Uterus (tissue), 4 donors: ENCODE results near the gene FOXC2. TPM values are rescaled to one million over a fixed set of nuclear protein-coding genes. Genes with fewer than 3 reads are reported as not detected.

Experiments used
- DNase-seq, 2 donors: peaks; one replicate each; pipeline ENCODE4 v3.0.0-alpha.2; 2019 to 2020
- H3K27ac ChIP-seq, 2 donors: fragments of 200-600 bp; sonication (generic); 1 replicate in 1 of 2; 2 replicates in 1 of 2; pipeline ENCODE4 v1.5.1; 2016 to 2018
- H3K27me3 ChIP-seq, 2 donors: fragments of 200-600 bp; sonication (generic); one replicate each; pipeline ENCODE4 v1.5.1; 2018 to 2019; ENCODE audit warnings: control low read depth in 1 of 2
- H3K36me3 ChIP-seq, 2 donors: fragments of 200-600 bp; sonication (generic); one replicate each; pipeline ENCODE4 v1.5.1; 2019; ENCODE audit warnings: control low read depth in 1 of 2
- H3K4me1 ChIP-seq, 2 donors: fragments of 200-600 bp; sonication (generic); one replicate each; pipeline ENCODE4 v1.5.1; 2018 to 2019; ENCODE audit warnings: control low read depth in 1 of 2
- H3K4me3 ChIP-seq, 2 donors: fragments of 200-600 bp; sonication (generic); 1 replicate in 1 of 2; 2 replicates in 1 of 2; pipeline ENCODE4 v1.5.1; 2018 to 2019; ENCODE audit warnings: mild to moderate bottlenecking in 1 of 2
- H3K9me3 ChIP-seq, 2 donors: fragments of 200-600 bp; sonication (generic); one replicate each; pipeline ENCODE4 v1.5.1; 2019; ENCODE audit warnings: control low read depth in 1 of 2
- POLR2A ChIP-seq, 2 donors: fragments of 450-650 bp; IDR thresholded peaks; one replicate each; pipeline ENCODE4 v1.6.1; 2016; ENCODE audit warnings: antibody characterized with exemption in 2 of 2, mild to moderate bottlenecking in 1 of 2, moderate library complexity in 1 of 2
- intact Hi-C: fragments of 100-400 bp; cut with DNase I; formaldehyde crosslinking; loops from one replicate; pipeline ENCODE4 v1.15.1; 2023; ENCODE audit warnings: low total_unique reads
- total RNA-seq, 4 donors: library from RNA; depleted of rRNA in 3 of 4; stranded (reverse); fragments of >200 nt in 3 of 4; gene quantifications; one replicate each; pipeline versions ENCODE4 v1.1.0 to v1.2.4, GENCODE V29; 2014 to 2023
- TF ChIP-seq, protein P1 (sequence below), 4 experiments: fragments of 200-600 bp in 2 of 4; fragments of 450-650 bp in 2 of 4; sonication (generic) in 2 of 4; IDR thresholded peaks; one replicate each; pipeline ENCODE4 v1.5.1; 2016 to 2019; ENCODE audit warnings: antibody characterized with exemption in 4 of 4, mild to moderate bottlenecking in 2 of 4, moderate library complexity in 1 of 4
- donor health status: DM: yes; HTN: yes; CAD: no.

Gene FOXC2
- total RNA-seq, 4 donors from 2014 or later: 0.21 to 2.6 TPM; not detected in 2

DNA sequence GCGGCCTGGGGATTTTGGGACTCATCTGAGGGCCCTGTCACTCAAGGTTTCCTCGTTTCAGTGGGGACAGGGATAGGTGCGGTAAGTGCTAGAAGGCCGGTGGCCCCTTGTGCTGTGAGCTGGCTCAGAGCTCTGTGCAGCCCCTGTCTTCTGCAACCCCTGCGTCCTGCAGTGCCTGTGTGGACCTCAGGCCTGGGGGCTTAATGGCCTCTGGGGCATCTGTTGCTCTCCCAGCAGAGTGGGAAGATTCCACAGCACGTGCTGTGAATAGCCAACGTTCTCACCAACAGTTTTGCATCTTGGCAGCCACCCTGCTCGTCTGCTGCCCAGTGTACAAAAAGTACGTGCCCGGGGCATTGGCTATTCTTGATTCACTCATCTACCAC is 4.9 kb downstream of the FOXC2 start:
- intact Hi-C loops: no loop called here
- no peak for DNase-seq
- no peak overlapping the region for H3K27ac ChIP-seq
- H3K36me3 ChIP-seq: no peaks in the 10 kb centered on the region
- TF ChIP-seq, protein P1, sequence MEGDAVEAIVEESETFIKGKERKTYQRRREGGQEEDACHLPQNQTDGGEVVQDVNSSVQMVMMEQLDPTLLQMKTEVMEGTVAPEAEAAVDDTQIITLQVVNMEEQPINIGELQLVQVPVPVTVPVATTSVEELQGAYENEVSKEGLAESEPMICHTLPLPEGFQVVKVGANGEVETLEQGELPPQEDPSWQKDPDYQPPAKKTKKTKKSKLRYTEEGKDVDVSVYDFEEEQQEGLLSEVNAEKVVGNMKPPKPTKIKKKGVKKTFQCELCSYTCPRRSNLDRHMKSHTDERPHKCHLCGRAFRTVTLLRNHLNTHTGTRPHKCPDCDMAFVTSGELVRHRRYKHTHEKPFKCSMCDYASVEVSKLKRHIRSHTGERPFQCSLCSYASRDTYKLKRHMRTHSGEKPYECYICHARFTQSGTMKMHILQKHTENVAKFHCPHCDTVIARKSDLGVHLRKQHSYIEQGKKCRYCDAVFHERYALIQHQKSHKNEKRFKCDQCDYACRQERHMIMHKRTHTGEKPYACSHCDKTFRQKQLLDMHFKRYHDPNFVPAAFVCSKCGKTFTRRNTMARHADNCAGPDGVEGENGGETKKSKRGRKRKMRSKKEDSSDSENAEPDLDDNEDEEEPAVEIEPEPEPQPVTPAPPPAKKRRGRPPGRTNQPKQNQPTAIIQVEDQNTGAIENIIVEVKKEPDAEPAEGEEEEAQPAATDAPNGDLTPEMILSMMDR (IDR thresholded peaks at IDR 0.05): no peak
- TF ChIP-seq POLR2A (IDR thresholded peaks at IDR 0.05): no peak
- no peaks in the 10 kb centered on the region for H3K4me1 ChIP-seq
- peaks cover 10 to 40% of the 10 kb centered on the region in 2 donors for H3K27me3 ChIP-seq
- no peak overlapping the region for H3K4me3 ChIP-seq
- H3K9me3 ChIP-seq: no peaks in the 10 kb centered on the region

DNA sequence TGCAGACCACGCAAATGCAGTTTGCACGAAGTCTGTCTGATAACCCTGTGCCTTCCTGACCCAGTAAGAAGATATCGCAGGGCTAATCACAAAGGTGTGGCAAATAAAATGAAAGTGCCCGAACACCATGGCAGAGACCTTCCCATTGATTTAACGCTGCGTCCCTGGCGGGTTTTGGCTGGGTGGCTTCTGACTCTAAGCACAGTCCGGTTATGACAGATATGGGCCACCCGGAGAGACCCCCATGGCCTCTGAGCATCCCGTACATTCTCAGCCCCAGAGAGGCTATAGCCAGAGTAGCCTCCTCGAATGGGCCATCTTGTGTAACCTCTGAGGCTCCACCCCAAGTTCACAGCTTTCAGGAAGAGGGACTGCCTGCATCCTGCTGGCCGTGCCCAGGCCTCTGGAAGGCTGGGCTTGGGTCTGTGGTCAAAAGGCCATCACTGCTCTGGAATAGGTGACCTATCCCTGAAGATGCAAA is 5.5 kb downstream of the FOXC2 start:
- Histone ChIP-seq H3K4me3 (no peak overlapping the region), H3K27ac (no peak overlapping the region), H3K36me3 (no peaks in the 10 kb centered on the region), H3K9me3 (no peaks in the 10 kb centered on the region), H3K27me3 (peaks cover 8 to 46% of the 10 kb centered on the region in 2 donors), H3K4me1 (no peaks in the 10 kb centered on the region)
- intact Hi-C loops: no loop called here
- TF ChIP-seq POLR2A (IDR thresholded peaks at IDR 0.05): no peak
- TF ChIP-seq, protein P1 (IDR thresholded peaks at IDR 0.05): no peak
- DNase-seq: no peak

DNA sequence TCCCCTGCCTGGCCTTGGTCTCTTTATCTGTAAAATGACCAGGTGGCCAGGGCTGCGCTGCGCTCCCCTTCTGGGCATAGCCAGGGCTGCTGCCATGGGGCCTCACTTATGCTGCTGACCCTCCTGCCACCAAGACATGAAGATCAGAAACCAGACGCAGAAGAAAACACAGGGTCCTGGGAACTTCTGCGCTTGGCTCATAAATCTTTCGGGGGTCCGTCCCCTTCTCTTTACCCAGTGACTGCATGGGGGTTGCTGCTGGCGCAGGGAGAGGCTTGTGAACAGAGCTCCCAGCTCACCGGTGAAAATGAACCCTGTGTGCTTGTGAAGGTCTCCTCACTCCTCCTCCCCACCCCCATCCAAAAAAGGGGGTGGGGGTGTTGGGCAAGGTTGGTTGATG is 6.0 kb downstream of the FOXC2 start:
- Histone ChIP-seq H3K27me3 (peaks cover 8 to 49% of the 10 kb centered on the region in 2 donors), H3K36me3 (no peaks in the 10 kb centered on the region), H3K4me3 (no peak overlapping the region), H3K4me1 (no peaks in the 10 kb centered on the region), H3K27ac (no peak overlapping the region), H3K9me3 (no peaks in the 10 kb centered on the region)
- DNase-seq: no peak
- TF ChIP-seq, protein P1 (IDR thresholded peaks at IDR 0.05): no peak
- TF ChIP-seq POLR2A (IDR thresholded peaks at IDR 0.05): no peak
- intact Hi-C loops: no loop called here

DNA sequence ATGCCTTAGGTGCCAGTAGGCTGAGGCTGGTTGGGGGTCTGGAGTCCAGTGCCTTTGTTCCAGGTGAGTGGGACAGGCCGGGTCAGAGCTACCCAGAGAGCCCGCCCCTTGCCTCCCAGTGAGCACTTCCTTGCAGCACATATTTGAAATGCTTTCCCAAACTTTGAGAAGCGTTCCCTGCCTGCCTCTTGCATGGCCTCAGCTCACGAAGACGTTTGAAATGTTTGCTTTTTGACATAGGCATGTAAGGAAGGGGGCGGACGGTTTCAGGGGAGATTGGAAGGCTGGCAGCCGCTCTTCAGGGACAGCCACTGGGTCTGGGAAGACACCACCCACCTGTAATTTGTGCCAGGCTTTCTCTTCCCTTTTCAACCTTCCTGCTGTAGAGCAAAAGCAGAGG is 6.6 kb downstream of the FOXC2 start:
- H3K27me3 ChIP-seq: peaks cover 8 to 55% of the 10 kb centered on the region in 2 donors
- no peak overlapping the region for H3K4me3 ChIP-seq
- no peaks in the 10 kb centered on the region for H3K9me3 ChIP-seq
- intact Hi-C loops: no loop called here
- no peak for DNase-seq
- H3K36me3 ChIP-seq: no peaks in the 10 kb centered on the region
- no peaks in the 10 kb centered on the region for H3K4me1 ChIP-seq
- TF ChIP-seq, protein P1 (IDR thresholded peaks at IDR 0.05): no peak
- no peak for TF ChIP-seq POLR2A (IDR thresholded peaks at IDR 0.05)
- H3K27ac ChIP-seq: no peak overlapping the region

DNA sequence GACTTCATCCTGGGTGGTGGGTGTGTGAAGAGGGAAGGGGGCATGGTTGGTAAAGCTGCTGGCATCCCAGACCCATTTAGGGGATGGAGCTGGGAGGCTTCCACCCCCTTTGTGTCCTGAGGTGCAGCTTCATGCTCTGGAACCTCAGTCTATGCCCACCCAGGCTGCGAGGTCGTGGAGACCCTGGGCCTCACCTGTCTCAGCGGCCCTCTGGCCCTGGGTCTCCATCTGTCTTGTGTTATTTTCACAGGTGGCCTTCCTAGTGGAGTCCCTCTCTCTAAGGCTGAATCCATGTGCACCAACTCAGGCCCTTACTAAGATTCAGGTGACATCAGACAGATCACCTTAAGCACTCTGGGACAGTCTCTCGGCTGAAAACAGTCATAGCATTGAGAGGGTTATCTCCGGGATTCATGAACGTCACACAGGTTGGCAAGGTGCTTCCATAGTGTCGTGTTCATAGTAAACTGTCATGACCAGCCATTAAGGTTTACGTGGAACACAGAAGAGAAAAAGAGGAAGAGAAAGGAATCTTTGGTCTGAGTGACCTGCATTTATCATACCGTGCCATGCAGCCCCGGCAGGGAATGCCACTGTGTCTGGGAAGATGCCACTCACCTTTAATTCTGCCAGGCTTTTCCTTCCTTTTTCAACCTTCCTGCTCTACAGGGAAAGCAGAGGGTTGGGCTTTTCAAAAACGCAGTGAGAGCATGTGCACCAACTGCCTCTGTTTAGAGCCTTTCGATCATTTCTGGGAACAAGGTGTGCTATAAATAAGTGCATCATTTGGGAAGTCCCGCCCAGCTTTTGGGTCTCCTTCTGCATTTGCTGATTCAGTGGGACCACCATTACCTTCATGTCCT is 7.2 kb downstream of the FOXC2 start:
- Histone ChIP-seq H3K4me3 (no peak overlapping the region), H3K36me3 (no peaks in the 10 kb centered on the region), H3K27me3 (peaks cover 5 to 56% of the 10 kb centered on the region in 2 donors), H3K9me3 (no peaks in the 10 kb centered on the region), H3K27ac (no peak overlapping the region), H3K4me1 (no peaks in the 10 kb centered on the region)
- TF ChIP-seq, protein P1 (IDR thresholded peaks at IDR 0.05): no peak
- intact Hi-C loops: no loop called here
- DNase-seq: no peak
